H54 (cell line): ENCODE measurements around the gene STAP1.
"Not testable (repeated sequence)": the region's sequence is repeated elsewhere in the genome, so short reads cannot be mapped to it uniquely, and the experiment has no call there.

ENCODE experiments used
- DNase-seq: peaks from one replicate; pipeline ENCODE4 v3.0.0; 2011; ENCODE audit warnings: low spot score, mixed read lengths; ENCODE audit not compliant: insufficient read length
- FAIRE-seq: peaks from 3 replicates; lab custom pipeline; 2011; peaks lifted over from hg19 to GRCh38; lab: Jason Lieb, UNC
- POLR2A ChIP-seq: IDR thresholded peaks from 2 replicates; pipeline ENCODE4 v1.6.1; 2011; ENCODE audit warnings: low read depth, mild to moderate bottlenecking, low read length

The STAP1 gene

DNA sequence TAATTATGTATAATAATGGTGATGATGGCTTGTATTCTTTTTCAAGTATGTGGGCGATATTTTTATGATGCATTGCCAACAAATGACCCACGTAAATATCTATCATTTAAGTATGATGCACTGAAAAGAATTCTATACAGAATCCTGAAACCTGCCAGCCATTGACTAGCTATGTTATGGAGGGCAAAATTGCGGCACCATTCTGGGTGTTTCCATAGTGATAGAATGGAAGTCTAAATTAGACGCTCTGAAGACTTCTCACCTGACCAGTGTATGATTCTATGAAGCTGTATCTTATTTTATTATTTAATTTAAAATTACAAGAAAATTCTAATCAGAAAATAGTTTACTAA lies 12.5 kb upstream of the STAP1 start:
- DNase-seq = peak; percentile 0
- no peak for TF ChIP-seq POLR2A
- FAIRE-seq = no peak

DNA sequence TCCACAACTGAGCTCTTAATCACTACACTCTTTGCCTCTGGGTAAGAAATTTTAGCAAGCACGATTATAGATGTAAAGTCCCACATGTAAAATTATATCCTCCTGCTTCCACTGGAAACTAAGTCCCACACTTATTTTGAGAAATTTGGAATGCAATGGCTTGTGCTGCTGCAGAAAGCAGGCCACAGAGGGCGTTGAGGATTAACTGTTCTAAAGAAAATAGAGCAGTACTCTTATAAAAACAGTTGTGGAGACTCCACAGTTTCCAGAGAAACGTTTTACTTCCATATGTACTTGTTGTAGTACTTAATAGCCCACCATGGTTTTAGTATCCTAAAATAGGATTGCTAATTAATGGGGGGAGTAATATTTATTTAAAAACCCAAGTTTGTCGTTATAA lies 11.6 kb upstream of the STAP1 start:
- TF ChIP-seq POLR2A = no peak
- FAIRE-seq = no peak
- no peak for DNase-seq

DNA sequence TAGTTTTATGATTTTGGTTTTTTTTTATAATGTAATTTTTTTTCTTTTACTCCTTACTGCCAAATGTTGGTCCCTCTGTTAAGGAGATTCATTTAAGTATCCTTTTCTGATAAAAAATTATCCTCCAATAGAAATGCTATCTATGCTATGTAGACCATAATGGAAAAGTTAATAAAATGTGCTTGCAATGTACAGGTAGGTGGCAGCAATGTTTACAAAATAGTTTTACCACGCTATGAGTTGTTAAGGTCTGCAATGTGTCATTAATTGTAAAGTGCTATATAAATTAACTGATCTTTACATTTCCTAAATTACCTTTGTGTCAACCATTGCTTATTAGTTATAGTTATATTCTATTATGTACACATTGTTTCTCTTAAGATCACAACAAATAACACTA lies 9.4 kb upstream of the STAP1 start:
- DNase-seq (no peak), FAIRE-seq (no peak)
- TF ChIP-seq POLR2A = no peak

DNA sequence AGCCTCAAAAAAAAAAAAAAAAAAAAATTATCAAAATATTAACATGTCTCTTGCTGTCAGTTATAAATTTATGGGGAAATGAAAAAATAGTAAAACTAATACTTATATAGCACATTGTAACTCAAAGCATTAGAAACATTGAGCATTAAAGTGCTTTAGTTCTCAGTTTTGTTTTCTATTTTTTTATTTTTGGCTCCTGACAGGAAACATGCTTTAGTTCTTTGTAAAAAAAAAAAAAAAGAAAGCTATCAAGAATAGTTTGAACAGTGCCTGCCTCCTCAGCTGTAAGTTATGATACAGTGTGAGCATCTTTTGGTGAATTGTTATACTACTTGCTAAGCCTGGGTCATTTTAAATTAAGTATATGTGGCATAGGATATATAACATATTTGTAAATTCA lies 8.1 kb upstream of the STAP1 start:
- no peak for FAIRE-seq
- TF ChIP-seq POLR2A = no peak
- DNase-seq = no peak

DNA sequence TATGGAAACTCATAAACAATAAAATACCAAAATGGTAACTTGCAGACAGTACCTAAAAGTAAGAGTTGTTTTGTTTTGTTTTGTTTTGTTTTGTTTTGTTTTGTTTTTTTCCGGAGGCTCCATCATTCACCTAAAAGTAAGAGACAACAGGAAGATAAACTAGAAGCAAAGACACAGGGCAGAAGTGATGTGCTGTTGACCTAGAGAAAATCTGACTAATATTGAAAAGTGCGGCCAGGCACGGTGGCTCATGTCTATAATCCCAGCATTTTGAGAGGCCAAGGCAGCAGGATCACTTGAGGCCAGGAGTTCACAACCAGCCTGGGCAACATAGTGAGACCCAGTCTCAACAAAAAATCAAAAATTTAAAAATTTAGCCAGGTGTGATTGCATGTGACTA lies 7.7 kb upstream of the STAP1 start:
- FAIRE-seq = no peak
- no peak for TF ChIP-seq POLR2A

DNA sequence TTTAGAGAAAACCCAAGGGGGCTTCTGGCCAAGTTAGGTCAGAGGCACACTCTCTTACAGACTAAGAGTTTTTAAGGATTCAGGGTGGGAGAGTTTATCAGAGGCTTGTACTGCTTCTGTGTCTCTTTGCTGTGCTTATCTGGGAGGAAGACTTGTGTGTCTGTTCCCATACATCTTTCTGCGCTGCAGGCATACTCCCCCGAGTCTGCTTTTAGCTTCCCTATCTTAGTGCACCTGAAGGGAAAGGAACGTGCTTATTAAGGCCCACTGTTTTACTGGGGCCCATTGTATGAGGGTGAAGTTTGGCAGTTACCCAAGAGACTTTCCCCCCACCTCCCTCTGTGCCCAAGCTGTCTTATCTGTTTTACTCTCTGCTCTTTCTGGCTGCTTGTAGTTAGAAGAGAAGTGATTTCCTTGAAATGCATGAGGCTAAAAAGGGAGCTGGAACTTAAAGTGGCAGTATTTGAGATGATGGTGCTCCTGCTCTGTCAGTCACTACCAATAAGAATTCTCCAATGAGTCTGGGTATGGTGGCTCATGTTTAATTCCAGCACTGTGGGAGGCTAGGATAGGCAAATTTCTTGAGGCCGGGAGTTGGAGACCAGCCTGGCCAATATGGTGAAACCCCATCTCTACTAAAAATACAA lies 6.3 kb upstream of the STAP1 start:
- not testable (repeated sequence) for DNase-seq, FAIRE-seq

More for the DNA sequence above, 7.7 kb upstream of the STAP1 start:
- no peak for DNase-seq

DNA sequence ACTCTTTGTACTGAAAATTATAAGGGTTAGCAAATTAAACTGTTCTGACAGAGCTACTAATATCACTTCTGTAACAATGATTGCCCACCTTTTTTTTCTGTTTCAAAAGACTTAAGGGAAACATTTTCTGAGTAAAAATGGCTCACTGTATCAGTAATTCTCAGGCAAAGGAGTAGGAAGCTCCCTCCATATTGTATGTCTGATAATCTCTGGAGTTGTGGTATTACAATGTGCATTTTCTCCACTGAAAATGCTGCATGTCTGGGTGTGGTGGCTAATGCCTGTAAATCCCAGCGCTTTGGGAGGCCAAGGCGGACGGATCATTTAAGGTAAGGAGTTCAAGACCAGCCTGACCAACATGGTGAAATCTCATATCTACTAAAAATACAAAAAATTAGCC lies 4.4 kb upstream of the STAP1 start:
- FAIRE-seq (no peak), DNase-seq (no peak)
- no peak for TF ChIP-seq POLR2A

DNA sequence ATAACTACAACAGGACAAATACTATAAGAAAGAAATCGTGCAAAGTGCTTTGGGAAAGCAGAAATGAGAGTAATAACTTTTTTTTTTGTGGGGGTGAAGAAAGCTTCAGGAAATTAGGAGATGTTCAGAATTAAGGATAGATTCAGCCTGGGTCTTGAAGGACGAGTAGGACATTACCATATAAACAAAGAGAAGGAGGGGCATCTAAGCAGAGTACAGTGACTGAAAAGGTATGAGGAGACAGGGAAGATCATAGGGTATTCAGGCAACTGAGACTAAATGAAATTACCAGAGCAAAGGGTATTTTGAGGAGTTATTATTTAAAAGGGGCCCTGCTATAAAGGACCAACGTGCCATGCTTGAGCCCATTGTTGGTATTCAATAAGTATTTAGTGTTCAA lies 3.1 kb upstream of the STAP1 start:
- DNase-seq (no peak), FAIRE-seq (no peak)
- TF ChIP-seq POLR2A = no peak

DNA sequence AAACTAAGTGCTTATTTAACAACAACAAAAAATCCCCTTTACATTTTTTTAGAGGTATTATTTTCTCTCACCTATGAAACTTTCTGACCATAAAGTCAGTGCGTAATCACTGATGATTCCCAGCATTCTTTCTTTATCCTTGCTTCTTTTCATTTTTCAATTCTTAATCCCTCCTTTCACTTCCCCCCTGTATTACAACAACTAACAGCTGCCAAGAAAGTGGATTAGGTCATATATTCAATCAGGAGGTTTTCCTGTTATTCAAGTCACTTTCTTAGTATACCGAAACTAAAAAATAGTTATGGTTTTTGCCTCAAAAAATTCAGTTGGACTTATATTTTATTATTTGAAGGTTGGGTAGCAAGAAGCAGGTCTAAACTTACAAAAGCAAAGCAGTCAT lies 2.1 kb upstream of the STAP1 start:
- DNase-seq (no peak), FAIRE-seq (no peak)
- TF ChIP-seq POLR2A = no peak

DNA sequence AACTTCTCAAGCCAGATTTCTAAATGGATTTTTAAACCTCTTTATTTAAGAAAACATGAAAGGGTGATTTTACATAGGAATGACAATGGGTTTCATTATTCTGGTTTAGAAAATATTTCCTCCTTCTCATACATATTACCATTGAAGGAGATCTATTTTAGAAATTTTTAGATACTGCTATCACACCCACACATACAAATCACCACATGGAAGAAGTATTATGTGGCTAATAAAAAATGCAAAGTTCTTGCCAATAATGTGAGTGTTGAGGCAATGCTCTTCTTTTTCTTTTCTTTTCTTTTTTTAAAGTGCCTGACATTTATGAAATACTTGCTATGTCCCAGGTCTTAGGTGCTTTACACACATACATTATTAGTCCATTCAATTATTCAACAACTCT lies 6.8 kb downstream of the STAP1 start:
- DNase-seq (no peak), FAIRE-seq (no peak)
- TF ChIP-seq POLR2A = no peak

DNA sequence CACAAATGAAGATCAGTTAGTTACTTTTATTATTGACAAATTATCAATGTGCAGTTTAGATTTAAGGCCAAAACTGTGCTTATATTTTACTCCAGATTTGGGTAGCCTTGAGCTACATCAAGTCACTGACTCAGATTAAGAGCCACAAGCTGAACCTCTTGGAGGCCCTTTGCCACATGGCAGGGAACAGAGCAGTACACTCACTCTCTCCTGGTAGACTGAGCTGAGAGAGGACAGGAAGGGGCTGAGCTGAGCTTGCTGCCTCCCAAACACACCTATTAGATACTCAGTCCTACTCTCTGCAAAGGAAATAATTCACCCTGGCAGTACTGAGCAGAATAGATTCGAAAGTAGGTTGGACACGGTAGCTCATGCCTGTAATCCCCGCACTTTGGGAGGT lies 7.8 kb downstream of the STAP1 start:
- no peak for DNase-seq
- no peak for TF ChIP-seq POLR2A
- no peak for FAIRE-seq

DNA sequence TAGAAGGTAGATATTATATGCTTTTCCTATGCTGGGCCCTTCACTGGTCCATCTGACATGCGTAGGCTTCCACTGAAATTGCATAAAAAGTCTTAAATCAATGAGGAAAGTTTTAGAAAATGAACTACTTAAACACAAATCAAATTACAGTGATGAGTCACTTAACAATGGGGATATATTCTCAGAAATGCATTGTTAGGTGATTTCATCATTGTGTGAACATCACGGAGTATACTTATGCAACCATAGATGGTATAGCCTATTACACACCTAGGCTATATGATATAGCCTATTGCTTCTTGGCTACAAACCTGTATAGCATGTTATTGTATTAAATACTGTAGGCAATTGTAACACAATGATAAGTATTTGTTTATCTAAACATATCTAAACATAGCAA lies 10.3 kb downstream of the STAP1 start:
- no peak for TF ChIP-seq POLR2A
- DNase-seq (no peak), FAIRE-seq (no peak)

DNA sequence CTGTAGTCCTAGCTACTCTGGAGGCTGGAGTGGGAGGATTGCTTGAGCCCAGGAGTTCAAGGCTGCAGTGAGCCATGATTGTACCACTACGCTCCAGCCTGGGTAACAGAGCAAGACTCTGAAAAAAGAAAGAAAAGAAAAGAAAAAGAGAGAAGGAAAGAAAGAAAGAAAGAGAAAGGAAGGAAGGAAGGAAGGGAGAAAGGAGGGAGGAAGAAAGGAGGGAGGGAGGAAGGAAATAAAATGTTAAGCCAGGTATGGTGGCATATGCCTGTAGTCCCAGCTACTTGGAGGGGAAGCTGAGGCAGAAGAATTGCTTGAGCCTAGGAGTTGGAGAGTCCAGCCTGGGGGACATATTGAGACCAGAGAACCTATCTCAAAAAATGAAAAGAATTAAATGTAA lies 12.0 kb downstream of the STAP1 start:
- FAIRE-seq = no peak
- TF ChIP-seq POLR2A = no peak
- no peak for DNase-seq

DNA sequence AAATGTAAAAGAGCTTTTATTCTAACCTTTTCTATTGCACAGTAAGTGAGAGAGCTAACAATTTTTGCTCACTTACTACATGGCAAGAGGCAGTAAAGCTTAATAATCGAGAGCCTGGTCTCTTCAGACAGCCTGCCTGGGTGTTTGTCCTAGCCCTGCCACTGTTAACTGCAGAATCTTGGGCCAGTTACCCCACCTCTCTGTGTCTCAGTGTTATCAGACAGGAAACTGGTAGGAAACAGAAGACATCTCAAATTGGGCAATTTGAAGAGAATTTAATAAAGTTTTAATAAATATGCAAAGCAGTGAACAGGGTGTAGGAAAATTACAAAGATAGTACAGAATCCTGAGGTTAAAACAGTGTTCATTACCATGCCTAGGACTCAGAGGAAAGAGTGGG lies 13.4 kb downstream of the STAP1 start:
- TF ChIP-seq POLR2A = no peak
- DNase-seq = no peak
- no peak for FAIRE-seq

DNA sequence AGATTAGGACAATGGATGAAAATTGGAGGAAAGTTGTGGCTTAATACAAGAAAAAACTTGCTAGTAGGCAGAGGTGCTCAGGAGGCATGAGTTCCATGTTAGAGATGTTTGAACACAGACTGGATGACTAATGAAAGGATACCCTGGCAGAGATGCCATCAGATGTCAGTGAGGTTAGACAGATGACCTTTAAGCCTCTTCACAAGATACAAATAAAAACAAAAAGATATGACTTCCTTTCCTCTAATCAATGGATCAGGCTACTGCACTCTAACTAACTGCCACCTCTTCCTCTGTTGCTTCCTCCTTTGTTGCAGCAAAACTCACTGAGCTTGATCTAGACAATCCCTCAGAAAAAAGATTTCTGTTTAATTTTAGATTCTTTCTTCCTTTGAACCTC lies 14.7 kb downstream of the STAP1 start:
- no peak for DNase-seq
- TF ChIP-seq POLR2A = no peak
- FAIRE-seq = no peak
